SU-DHL-6 (cell line): ENCODE measurements around the gene TTC6.

ENCODE experiments used
- H2AFZ ChIP-seq: fragments of 200-600 bp; sonication (generic); 2 replicates; pipeline ENCODE4 v1.6.1; 2014; ENCODE audit warnings: low read depth, mild to moderate bottlenecking, moderate library complexity, mixed read lengths, antibody characterized with exemption, low read length; ENCODE audit not compliant: severe bottlenecking
- H3F3A ChIP-seq: fragments of 200-600 bp; shearing (Covaris generic); 2 replicates; pipeline ENCODE4 v1.6.0; 2016; ENCODE audit warnings: antibody characterized with exemption, mild to moderate bottlenecking; ENCODE audit not compliant: insufficient read depth
- H3K27ac ChIP-seq: fragments of 200-600 bp; sonication (generic); 2 replicates; pipeline ENCODE4 v1.5.1; 2016; ENCODE audit warnings: low read depth, mild to moderate bottlenecking, low read length, moderate library complexity, mixed read lengths
- H3K27me3 ChIP-seq: fragments of 200-600 bp; sonication (generic), shearing (Covaris generic); 2 replicates; pipeline ENCODE4 v1.6.0; 2014; ENCODE audit warnings: mild to moderate bottlenecking, low read length
- H3K36me3 ChIP-seq: fragments of 200-600 bp; sonication (generic); 2 replicates; pipeline ENCODE4 v1.6.1; 2014; ENCODE audit warnings: mild to moderate bottlenecking, low read length, mixed read lengths
- H3K4me2 ChIP-seq: fragments of 300-600, 200-600 bp; shearing (Covaris generic), sonication (generic); 2 replicates; pipeline ENCODE4 v1.6.0; 2014; ENCODE audit warnings: low read length, low read depth, mild to moderate bottlenecking; ENCODE audit not compliant: poor library complexity, severe bottlenecking
- H3K4me3 ChIP-seq: fragments of 200-600 bp; sonication (generic); 2 replicates; pipeline ENCODE4 v1.5.1; 2014; ENCODE audit warnings: antibody characterized with exemption, low read length, mild to moderate bottlenecking, mixed read lengths; ENCODE audit not compliant: insufficient read depth, poor library complexity, severe bottlenecking
- H3K79me2 ChIP-seq: fragments of 200-600 bp; sonication (generic); 2 replicates; pipeline ENCODE4 v1.6.1; 2014; ENCODE audit warnings: mild to moderate bottlenecking, low read length, moderate library complexity; ENCODE audit not compliant: insufficient read depth
- H3K9ac ChIP-seq: fragments of 200-600 bp; sonication (generic); 2 replicates; pipeline ENCODE4 v1.7.0; 2014; ENCODE audit warnings: mild to moderate bottlenecking, low read length
- H3K9me2 ChIP-seq: fragments of 200-600 bp; sonication (generic); replicated peaks from 2 replicates; pipeline ENCODE4 v1.6.1; 2014; ENCODE audit warnings: low read length; ENCODE audit not compliant: insufficient read depth
- H3K9me3 ChIP-seq: fragments of 200-600 bp; sonication (generic); 2 replicates; pipeline ENCODE4 v1.6.1; 2014; ENCODE audit warnings: low read length, mixed read lengths; ENCODE audit not compliant: insufficient read depth
- H4K20me1 ChIP-seq: fragments of 200-600 bp; sonication (generic); 2 replicates; pipeline ENCODE4 v1.6.1; 2014; ENCODE audit warnings: low read depth, mild to moderate bottlenecking, antibody characterized with exemption, low read length, moderate library complexity, mixed read lengths
- EZH2phosphoT487 ChIP-seq: fragments of 200-600 bp; sonication (generic), shearing (Covaris generic); conservative IDR thresholded peaks from 2 replicates; pipeline ENCODE4 v1.6.1; 2018; ENCODE audit warnings: mild to moderate bottlenecking, antibody characterized with exemption, low read length, moderate library complexity, mixed read lengths
- TF ChIP-seq, protein P1 (sequence below): fragments of 200-600 bp; sonication (generic); IDR thresholded peaks from one replicate; pipeline ENCODE4 v1.5.1; 2017; ENCODE audit warnings: antibody characterized with exemption, mild to moderate bottlenecking, low read length, moderate library complexity; ENCODE audit not compliant: insufficient read depth, poor library complexity, severe bottlenecking

Gene TTC6

GRCh38 chr14:37643701-37644100 is 48.3 kb downstream of the TTC6 start:
- Histone ChIP-seq H3K9ac (no peak overlapping the region), H2AFZ (no peak overlapping the region), H3K9me3 (no peaks in the 10 kb centered on the region), H3F3A (no peaks in the 10 kb centered on the region), H3K4me2 (no peak overlapping the region), H3K9me2 (no peaks in the 10 kb centered on the region), H4K20me1 (no peaks in the 10 kb centered on the region), H3K27me3 (no peaks in the 10 kb centered on the region), H3K36me3 (no peaks in the 10 kb centered on the region), H3K27ac (no peak overlapping the region), H3K79me2 (no peaks in the 10 kb centered on the region), H3K4me3 (no peak overlapping the region)
- TF ChIP-seq, protein P1, sequence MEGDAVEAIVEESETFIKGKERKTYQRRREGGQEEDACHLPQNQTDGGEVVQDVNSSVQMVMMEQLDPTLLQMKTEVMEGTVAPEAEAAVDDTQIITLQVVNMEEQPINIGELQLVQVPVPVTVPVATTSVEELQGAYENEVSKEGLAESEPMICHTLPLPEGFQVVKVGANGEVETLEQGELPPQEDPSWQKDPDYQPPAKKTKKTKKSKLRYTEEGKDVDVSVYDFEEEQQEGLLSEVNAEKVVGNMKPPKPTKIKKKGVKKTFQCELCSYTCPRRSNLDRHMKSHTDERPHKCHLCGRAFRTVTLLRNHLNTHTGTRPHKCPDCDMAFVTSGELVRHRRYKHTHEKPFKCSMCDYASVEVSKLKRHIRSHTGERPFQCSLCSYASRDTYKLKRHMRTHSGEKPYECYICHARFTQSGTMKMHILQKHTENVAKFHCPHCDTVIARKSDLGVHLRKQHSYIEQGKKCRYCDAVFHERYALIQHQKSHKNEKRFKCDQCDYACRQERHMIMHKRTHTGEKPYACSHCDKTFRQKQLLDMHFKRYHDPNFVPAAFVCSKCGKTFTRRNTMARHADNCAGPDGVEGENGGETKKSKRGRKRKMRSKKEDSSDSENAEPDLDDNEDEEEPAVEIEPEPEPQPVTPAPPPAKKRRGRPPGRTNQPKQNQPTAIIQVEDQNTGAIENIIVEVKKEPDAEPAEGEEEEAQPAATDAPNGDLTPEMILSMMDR = no peak
- no peak for TF ChIP-seq EZH2phosphoT487
